HCEC 1CT (cell line): ENCODE measurements around the gene PATL2.
"Not testable (repeated sequence)": the region's sequence is repeated elsewhere in the genome, so short reads cannot be mapped to it uniquely, and the experiment has no call there.

Experiments used
- DNase-seq: peaks from one replicate; pipeline ENCODE4 v3.0.0-alpha.2; 2017

PATL2 gene

GRCh38 chr15:44682809-44683682 lies 28.1 kb downstream of the PATL2 start:
- DNase-seq: not testable (repeated sequence)

- DNase-seq: no peak
These were observed 28.9 kb downstream of the PATL2 start for GRCh38 chr15:44682211-44682610.

GRCh38 chr15:44676676-44677075 lies 34.4 kb downstream of the PATL2 start:
- DNase-seq: no peak

- no peak for DNase-seq
These were observed 35.2 kb downstream of the PATL2 start for GRCh38 chr15:44675911-44676310.

GRCh38 chr15:44673639-44674038 lies 37.5 kb downstream of the PATL2 start:
- DNase-seq: no peak

- DNase-seq: no peak
These were observed 40.8 kb downstream of the PATL2 start for GRCh38 chr15:44670087-44670950.

GRCh38 chr15:44668921-44669320 lies 42.2 kb downstream of the PATL2 start:
- DNase-seq: no peak

GRCh38 chr15:44667039-44667360 lies 44.1 kb downstream of the PATL2 start:
- DNase-seq: no peak

GRCh38 chr15:44666210-44667038 lies 44.7 kb downstream of the PATL2 start:
- no peak for DNase-seq

- peak; percentile 97 for DNase-seq
These were observed 47.5 kb downstream of the PATL2 start, which contains the start of gene SPG11 for GRCh38 chr15:44663410-44664308. Gene SPG11 (minus strand): TSS chr15:44663662. CDS start chr15:44663647, 15 bp downstream.

- peak; percentile 58 for DNase-seq
These were observed 48.4 kb downstream of the PATL2 start for GRCh38 chr15:44662478-44663409.

- DNase-seq: no peak
These were observed 49.5 kb downstream of the PATL2 start for GRCh38 chr15:44661576-44661975.

GRCh38 chr15:44659056-44659455 lies 52.1 kb downstream of the PATL2 start:
- no peak for DNase-seq

- DNase-seq: no peak
These were observed 53.7 kb downstream of the PATL2 start for GRCh38 chr15:44657378-44657777.

GRCh38 chr15:44656913-44657312 lies 54.2 kb downstream of the PATL2 start:
- DNase-seq: no peak

- no peak for DNase-seq
These were observed 54.8 kb downstream of the PATL2 start for GRCh38 chr15:44656298-44656697.

- no peak for DNase-seq
These were observed 56.3 kb downstream of the PATL2 start for GRCh38 chr15:44654858-44655257.

GRCh38 chr15:44647637-44648036 lies 63.5 kb downstream of the PATL2 start:
- no peak for DNase-seq

GRCh38 chr15:44647036-44647435 lies 64.1 kb downstream of the PATL2 start:
- DNase-seq: no peak

- no peak for DNase-seq
These were observed 64.7 kb downstream of the PATL2 start for GRCh38 chr15:44646460-44646859.

- no peak for DNase-seq
These were observed 69.5 kb downstream of the PATL2 start for GRCh38 chr15:44641651-44642050.
